OCI-LY3 (cell line): Measurements from ENCODE around the gene MYLK.

Experiments
- H2AFZ ChIP-seq: fragments of 200-600, 300-600 bp; shearing (Covaris generic); 2 replicates; pipeline ENCODE4 v1.6.0; 2014; ENCODE audit warnings: antibody characterized with exemption, low read depth, low read length
- H3K27ac ChIP-seq: fragments of 200-600, 300-600 bp; sonication (generic); 2 replicates; pipeline ENCODE4 v1.5.1; 2014; ENCODE audit warnings: mild to moderate bottlenecking, low read length, moderate library complexity, mixed read lengths
- H3K27me3 ChIP-seq: fragments of 200-600, 300-600 bp; sonication (generic); 2 replicates; pipeline ENCODE4 v1.6.1; 2014; ENCODE audit warnings: low read depth, low read length, mixed read lengths
- H3K36me3 ChIP-seq: fragments of 200-600, 300-600 bp; sonication (generic); replicated peaks from 2 replicates; pipeline ENCODE3; 2014; ENCODE audit warnings: low read depth, low read length, mixed read lengths
- H3K4me1 ChIP-seq: fragments of 300-600, 200-600 bp; sonication (generic); 2 replicates; pipeline ENCODE4 v1.6.1; 2014; ENCODE audit warnings: low read length, mixed read lengths
- H3K4me2 ChIP-seq: fragments of 200-600, 300-600 bp; sonication (generic); 2 replicates; pipeline ENCODE4 v1.6.1; 2014; ENCODE audit warnings: low read length, mixed read lengths
- H3K4me3 ChIP-seq: fragments of 300-600, 200-600 bp; sonication (generic); 2 replicates; pipeline ENCODE4 v1.5.1; 2014; ENCODE audit warnings: antibody characterized with exemption, mild to moderate bottlenecking, low read length, moderate library complexity
- H3K79me2 ChIP-seq: fragments of 300-600, 200-600 bp; shearing (Covaris generic); 2 replicates; pipeline ENCODE4 v1.6.1; 2014; ENCODE audit warnings: mild to moderate bottlenecking, low read length, mixed read lengths
- H3K9ac ChIP-seq: fragments of 300-600, 200-600 bp; shearing (Covaris generic); 2 replicates; pipeline ENCODE4 v1.6.0; 2014; ENCODE audit warnings: mild to moderate bottlenecking, low read length, moderate library complexity
- H3K9me3 ChIP-seq: fragments of 200-600, 300-600 bp; shearing (Covaris generic); 2 replicates; pipeline ENCODE4 v1.6.1; 2014; ENCODE audit warnings: low read length, mixed read lengths; ENCODE audit not compliant: insufficient read depth
- H4K20me1 ChIP-seq: fragments of 200-600, 300-600 bp; sonication (generic); 2 replicates; pipeline ENCODE4 v1.6.1; 2016; ENCODE audit warnings: low read length, mixed read lengths; ENCODE audit not compliant: insufficient read depth
- CTCF ChIP-seq: fragments of 200-600, 300-600 bp; sonication (generic); IDR thresholded peaks from 2 replicates; pipeline ENCODE4 v1.5.1; 2014; ENCODE audit warnings: antibody characterized with exemption, low read length, low read depth
- EZH2phosphoT487 ChIP-seq: fragments of 200-600 bp; shearing (Covaris generic); IDR thresholded peaks from 2 replicates; pipeline ENCODE4 v1.6.1; 2018; ENCODE audit warnings: antibody characterized with exemption, mixed run types, low read depth

Gene MYLK

GRCh38 chr3:123652342-123652984 is 231.7 kb downstream of the MYLK start:
- no peak overlapping the region for H3K4me2 ChIP-seq
- H3K9ac ChIP-seq: no peak overlapping the region
- H3K9me3 ChIP-seq: no peaks in the 10 kb centered on the region
- no peaks in the 10 kb centered on the region for H3K36me3 ChIP-seq
- TF ChIP-seq EZH2phosphoT487 (no peak), CTCF (peak; percentile 93)
- H4K20me1 ChIP-seq: no peaks in the 10 kb centered on the region
- H3K79me2 ChIP-seq: no peaks in the 10 kb centered on the region
- no peak overlapping the region for H3K4me3 ChIP-seq
- no peak overlapping the region for H3K27ac ChIP-seq
- H2AFZ ChIP-seq: no peak overlapping the region
- no peaks in the 10 kb centered on the region for H3K27me3 ChIP-seq
- peaks cover 5% of the 10 kb centered on the region; the same call in 1 of the 2 replicates for H3K4me1 ChIP-seq

- H3K27ac ChIP-seq: no peak overlapping the region
Measured at GRCh38 chr3:123651449-123652341, 232.4 kb downstream of the MYLK start.

GRCh38 chr3:123650101-123650500 is 234.0 kb downstream of the MYLK start:
- H3K9ac ChIP-seq: no peak overlapping the region
- H3K4me2 ChIP-seq: no peak overlapping the region
- no peak overlapping the region for H3K27ac ChIP-seq
- H3K79me2 ChIP-seq: no peaks in the 10 kb centered on the region
- H3K9me3 ChIP-seq: no peaks in the 10 kb centered on the region
- no peaks in the 10 kb centered on the region for H3K27me3 ChIP-seq
- TF ChIP-seq CTCF (no peak), EZH2phosphoT487 (no peak)
- H3K4me3 ChIP-seq: no peak overlapping the region
- no peaks in the 10 kb centered on the region for H4K20me1 ChIP-seq
- H3K36me3 ChIP-seq: no peaks in the 10 kb centered on the region
- no peak overlapping the region for H2AFZ ChIP-seq
- H3K4me1 ChIP-seq: 0 out of 2 replicates have a peak, but pooled peaks cover 2% of the 10 kb centered on the region

More at GRCh38 chr3:123651449-123652341, 232.4 kb downstream of the MYLK start:
- Histone ChIP-seq H3K4me2 (no peak overlapping the region), H3K9ac (no peak overlapping the region), H3K79me2 (no peaks in the 10 kb centered on the region), H3K4me3 (no peak overlapping the region), H2AFZ (no peak overlapping the region), H4K20me1 (no peaks in the 10 kb centered on the region), H3K27me3 (no peaks in the 10 kb centered on the region), H3K36me3 (no peaks in the 10 kb centered on the region), H3K9me3 (no peaks in the 10 kb centered on the region), H3K4me1 (peaks cover 5% of the 10 kb centered on the region; the same call in 1 of the 2 replicates)
- no peak for TF ChIP-seq CTCF
- no peak for TF ChIP-seq EZH2phosphoT487
